A549 (cell line): Measurements from ENCODE around the gene COX7A2.

Experiments used
- CEBPB ChIP-seq, 2 experiments: fragments of >200 bp in 1 of 2; sonication (Bioruptor Twin) in 1 of 2; formaldehyde crosslinking in 1 of 2; IDR thresholded peaks; 2 replicates each; pipeline ENCODE4 v1.6.1; 2012 to 2016
- MAFK ChIP-seq: fragments of 450-650 bp; IDR thresholded peaks from 2 replicates; pipeline ENCODE4 v1.6.1; 2014; ENCODE audit not compliant: partially characterized antibody
- MAZ ChIP-seq: fragments of 150-350 bp; IDR thresholded peaks from 2 replicates; pipeline ENCODE4 v1.6.1; 2014; ENCODE audit warnings: antibody characterized with exemption, low read depth, low read length, borderline replicate concordance
- POLR2A ChIP-seq: IDR thresholded peaks from 2 replicates; pipeline ENCODE4 v1.6.1; 2012; ENCODE audit warnings: mild to moderate bottlenecking, low read length
- RNF2 ChIP-seq: fragments of 200-600 bp; sonication (generic); IDR thresholded peaks from 2 replicates; pipeline ENCODE4 v1.6.1; 2016; ENCODE audit warnings: low read depth, mild to moderate bottlenecking, antibody characterized with exemption, moderate library complexity, borderline replicate concordance
- TF ChIP-seq, protein P1 (sequence below): fragments of >200 bp; sonication (Bioruptor Twin); formaldehyde crosslinking; IDR thresholded peaks from 3 replicates; pipeline ENCODE4 v1.5.1; 2016
- TF ChIP-seq, protein P2 (sequence below): fragments of 450-650 bp; IDR thresholded peaks from 2 replicates; pipeline ENCODE4 v1.6.1; 2014; ENCODE audit warnings: antibody characterized with exemption
- TF ChIP-seq, protein P3 (sequence below): IDR thresholded peaks from 2 replicates; pipeline ENCODE4 v1.6.1; 2012
- TF ChIP-seq, protein P4 (sequence below): fragments of >200 bp; sonication (Bioruptor Twin); formaldehyde crosslinking; IDR thresholded peaks from 2 replicates; pipeline ENCODE4 v1.6.1; 2016

DNA sequence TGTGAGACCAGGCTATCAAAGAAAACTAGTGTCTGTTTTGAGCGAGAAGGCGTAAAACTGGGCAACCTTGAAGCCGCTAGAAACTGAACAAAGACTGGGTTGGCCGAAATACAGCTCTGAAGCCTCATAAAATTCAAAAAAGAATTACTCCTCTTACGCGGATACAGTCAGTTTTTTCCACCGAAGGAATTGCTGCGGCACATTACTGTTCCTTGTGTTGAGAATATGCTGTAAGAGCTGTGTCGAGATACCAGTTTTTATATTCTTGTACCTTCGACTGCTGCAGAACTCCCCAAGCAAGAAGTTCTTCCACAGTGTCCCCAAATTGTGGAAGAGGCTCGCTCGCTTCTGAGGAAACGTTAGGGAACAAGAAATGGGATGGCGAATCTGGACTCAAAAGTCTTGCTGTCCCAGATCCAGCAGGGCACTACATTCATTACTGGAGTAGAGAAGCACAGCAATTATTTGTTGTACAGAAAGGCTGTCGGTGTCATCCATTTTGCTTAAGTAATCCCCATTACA is 523 bp upstream of the COX7A2 start:
- TF ChIP-seq POLR2A (no peak), CEBPB (IDR thresholded peaks at IDR 0.05) (no peak), RNF2 (no peak), MAZ (no peak), MAFK (no peak)
- TF ChIP-seq, protein P1, sequence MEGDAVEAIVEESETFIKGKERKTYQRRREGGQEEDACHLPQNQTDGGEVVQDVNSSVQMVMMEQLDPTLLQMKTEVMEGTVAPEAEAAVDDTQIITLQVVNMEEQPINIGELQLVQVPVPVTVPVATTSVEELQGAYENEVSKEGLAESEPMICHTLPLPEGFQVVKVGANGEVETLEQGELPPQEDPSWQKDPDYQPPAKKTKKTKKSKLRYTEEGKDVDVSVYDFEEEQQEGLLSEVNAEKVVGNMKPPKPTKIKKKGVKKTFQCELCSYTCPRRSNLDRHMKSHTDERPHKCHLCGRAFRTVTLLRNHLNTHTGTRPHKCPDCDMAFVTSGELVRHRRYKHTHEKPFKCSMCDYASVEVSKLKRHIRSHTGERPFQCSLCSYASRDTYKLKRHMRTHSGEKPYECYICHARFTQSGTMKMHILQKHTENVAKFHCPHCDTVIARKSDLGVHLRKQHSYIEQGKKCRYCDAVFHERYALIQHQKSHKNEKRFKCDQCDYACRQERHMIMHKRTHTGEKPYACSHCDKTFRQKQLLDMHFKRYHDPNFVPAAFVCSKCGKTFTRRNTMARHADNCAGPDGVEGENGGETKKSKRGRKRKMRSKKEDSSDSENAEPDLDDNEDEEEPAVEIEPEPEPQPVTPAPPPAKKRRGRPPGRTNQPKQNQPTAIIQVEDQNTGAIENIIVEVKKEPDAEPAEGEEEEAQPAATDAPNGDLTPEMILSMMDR, result no peak
- TF ChIP-seq, protein P2, sequence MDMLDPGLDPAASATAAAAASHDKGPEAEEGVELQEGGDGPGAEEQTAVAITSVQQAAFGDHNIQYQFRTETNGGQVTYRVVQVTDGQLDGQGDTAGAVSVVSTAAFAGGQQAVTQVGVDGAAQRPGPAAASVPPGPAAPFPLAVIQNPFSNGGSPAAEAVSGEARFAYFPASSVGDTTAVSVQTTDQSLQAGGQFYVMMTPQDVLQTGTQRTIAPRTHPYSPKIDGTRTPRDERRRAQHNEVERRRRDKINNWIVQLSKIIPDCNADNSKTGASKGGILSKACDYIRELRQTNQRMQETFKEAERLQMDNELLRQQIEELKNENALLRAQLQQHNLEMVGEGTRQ, result no peak
- TF ChIP-seq, protein P3, sequence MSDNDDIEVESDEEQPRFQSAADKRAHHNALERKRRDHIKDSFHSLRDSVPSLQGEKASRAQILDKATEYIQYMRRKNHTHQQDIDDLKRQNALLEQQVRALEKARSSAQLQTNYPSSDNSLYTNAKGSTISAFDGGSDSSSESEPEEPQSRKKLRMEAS, result no peak
- TF ChIP-seq, protein P4, sequence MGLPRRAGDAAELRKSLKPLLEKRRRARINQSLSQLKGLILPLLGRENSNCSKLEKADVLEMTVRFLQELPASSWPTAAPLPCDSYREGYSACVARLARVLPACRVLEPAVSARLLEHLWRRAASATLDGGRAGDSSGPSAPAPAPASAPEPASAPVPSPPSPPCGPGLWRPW, result no peak
